GM12878 (cell line): Measurements from ENCODE around the gene GHRL. TPM values are rescaled to one million over a fixed set of nuclear protein-coding genes. Genes with fewer than 3 reads are reported as not detected.

Source experiments
- ATAC-seq: fragments of 200-7000 bp; cut with Tn5 transposase; 3 replicates; pipeline ENCODE4 v1.9.1; 2020; ENCODE audit warnings: mild to moderate bottlenecking, moderate library complexity
- BruUV-seq: library from RNA; stranded (reverse); fragments of 400-500 nt; replicated peaks from 2 replicates; lab custom pipeline; 2021; lab: Mats Ljungman, UMichigan
- CTCF ChIA-PET: fragments of 300-600 bp; sonication (Branson Sonifier 250); formaldehyde crosslinking; extraction: SDS; loops from one replicate; lab custom pipeline; 2021; ENCODE audit warnings: inconsistent platforms; lab: Yijun Ruan, JAX
- POLR2A ChIA-PET: fragments of 350-600 bp; formaldehyde crosslinking; extraction: SDS; loops from one replicate; lab custom pipeline; 2021; ENCODE audit warnings: inconsistent platforms; lab: Charles Lee
- RAD21 ChIA-PET: fragments of 300-600 bp; sonication (Branson Sonifier 250); formaldehyde crosslinking; loops from one replicate; lab custom pipeline; 2023; ENCODE audit warnings: antibody characterized with exemption; ENCODE audit not compliant: unreplicated experiment; lab: Charles Lee
- SMC1A ChIA-PET: fragments of 300-600 bp; sonication (Branson Sonifier 250); formaldehyde crosslinking; loops from one replicate; lab custom pipeline; 2023; ENCODE audit not compliant: unreplicated experiment, uncharacterized antibody; lab: Charles Lee
- DNase-seq: peaks from one replicate; pipeline ENCODE4 v3.0.0-alpha.2; 2011; ENCODE audit warnings: low read depth, low spot score
- FAIRE-seq: peaks from 3 replicates; lab custom pipeline; 2011; peaks lifted over from hg19 to GRCh38; lab: Jason Lieb, UNC
- H2AFZ ChIP-seq: 2 replicates; pipeline ENCODE4 v1.6.0; 2011; ENCODE audit warnings: low read depth, low read length, control low read depth; ENCODE audit not compliant: control insufficient read depth
- H3K27ac ChIP-seq: 2 replicates; pipeline ENCODE4 v1.5.1; 2011; ENCODE audit warnings: control low read depth; ENCODE audit not compliant: control insufficient read depth, insufficient read depth
- H3K27me3 ChIP-seq, 2 experiments: replicated peaks in 1 of 2; 2 replicates each; pipeline versions ENCODE4 v1.6.0 to v1.6.1; 2011; ENCODE audit warnings: low read length in 1 of 2; ENCODE audit not compliant: control insufficient read depth in 2 of 2, insufficient read depth in 2 of 2
- H3K36me3 ChIP-seq, 2 experiments: 2 replicates each; pipeline ENCODE4 v1.5.1; 2011; ENCODE audit warnings: low read length in 1 of 2; ENCODE audit not compliant: control insufficient read depth in 2 of 2, insufficient read depth in 2 of 2
- H3K4me1 ChIP-seq: 2 replicates; pipeline ENCODE4 v1.6.1; 2011; ENCODE audit warnings: mild to moderate bottlenecking, low read length, moderate library complexity, mixed read lengths; ENCODE audit not compliant: control insufficient read depth, insufficient read depth
- H3K4me2 ChIP-seq: 2 replicates; pipeline ENCODE4 v1.6.0; 2011; ENCODE audit warnings: control low read depth; ENCODE audit not compliant: control insufficient read depth, insufficient read depth
- H3K4me3 ChIP-seq: fragments of 200-600 bp; sonication (generic); 2 replicates; pipeline ENCODE4 v1.5.1; 2016
- H3K79me2 ChIP-seq: 2 replicates; pipeline ENCODE4 v1.6.0; 2011; ENCODE audit warnings: low read length; ENCODE audit not compliant: control insufficient read depth, insufficient read depth
- H3K9ac ChIP-seq: 2 replicates; pipeline ENCODE4 v1.8.0; 2011; ENCODE audit warnings: low read length, control low read depth, mixed read lengths; ENCODE audit not compliant: control insufficient read depth, insufficient read depth
- H3K9me3 ChIP-seq: replicated peaks from 3 replicates; pipeline ENCODE4 v1.5.1; 2011; ENCODE audit warnings: mild to moderate bottlenecking, low read length; ENCODE audit not compliant: control insufficient read depth, insufficient read depth
- H4K20me1 ChIP-seq: 2 replicates; pipeline ENCODE4 v1.6.0; 2011; ENCODE audit not compliant: control insufficient read depth, insufficient read depth
- HDAC6 ChIP-seq: fragments of 200-600 bp; sonication (generic); IDR thresholded peaks from one replicate; pipeline ENCODE4 v1.8.0; 2017; ENCODE audit warnings: antibody characterized with exemption; ENCODE audit not compliant: unreplicated experiment
- NR2C2 ChIP-seq: IDR thresholded peaks from 2 replicates; pipeline ENCODE4 v1.6.1; 2011; ENCODE audit warnings: borderline replicate concordance, low read depth; ENCODE audit not compliant: control insufficient read depth, insufficient read length
- RAD21 ChIP-seq: IDR thresholded peaks from 2 replicates; pipeline ENCODE4 v1.6.1; 2011; ENCODE audit warnings: mild to moderate bottlenecking, low read depth, low read length, moderate library complexity; ENCODE audit not compliant: insufficient read depth
- WGBS: methylation state at CpG from one replicate; pipeline ENCODE4 v1.1.6; 2016; ENCODE audit warnings: low lambda C conversion rate; ENCODE audit not compliant: insufficient replicate concordance, insufficient coverage; ENCODE audit errors: missing lambda C conversion rate; 5-methylcytosine and 5-hydroxymethylcytosine counted together
- in situ Hi-C: fragments of 300-500 bp; cut with MboI; formaldehyde crosslinking; loops from 9 replicates; pipeline ENCODE4 v1.14.3; 2018; ENCODE audit warnings: mixed read lengths
- intact Hi-C: fragments of 100-400 bp; cut with micrococcal nuclease; formaldehyde crosslinking; loops from one replicate; pipeline ENCODE4 v1.14.2; 2022; ENCODE audit not compliant: unreplicated experiment
- polyA plus RNA-seq, 11 experiments: library from polyadenylated mRNA; depleted of rRNA in 4 of 11; unstranded in 6 of 11; stranded (reverse) in 5 of 11; fragments of >200 nt; fragmentation: Nextera tagmentation in 4 of 11; fragmentation: Illumina TruSeq in 1 of 11; extraction: Ambion mirVana in 4 of 11; extraction: Trizol in 1 of 11; gene quantifications; 1 replicate in 1 of 11; 2 replicates in 10 of 11; pipeline versions ENCODE4 v1.2.1 to v1.2.3, GENCODE V29; 2011 to 2016; ENCODE audit warnings: inconsistent platforms in 2 of 11, missing spikeins in 2 of 11, low read depth in 1 of 11
- total RNA-seq, 4 experiments: library from RNA; depleted of rRNA in 3 of 4; stranded (reverse); fragments of >200 nt in 3 of 4; fragmentation: Illumina TruSeq in 1 of 4; extraction: Trizol in 1 of 4; gene quantifications; 2 replicates each; pipeline versions ENCODE4 v1.2.1 to v1.2.3, GENCODE V29; 2013 to 2021
- TF ChIP-seq, protein P1 (sequence below), 3 experiments: IDR thresholded peaks in 2 of 3; conservative IDR thresholded peaks in 1 of 3; 2 replicates each; pipeline ENCODE4 v1.5.1; 2011; ENCODE audit warnings: low read depth in 3 of 3, low read length in 3 of 3, mild to moderate bottlenecking in 3 of 3, control low read depth in 2 of 3, moderate library complexity in 2 of 3, inconsistent platforms in 1 of 3, mixed read lengths in 1 of 3; ENCODE audit not compliant: control insufficient read depth in 2 of 3, insufficient read depth in 1 of 3; ENCODE audit errors: extremely low read depth in 1 of 3
- TF ChIP-seq, protein P2 (sequence below): fragments of 450-650 bp; IDR thresholded peaks from 2 replicates; pipeline ENCODE4 v1.6.1; 2016; ENCODE audit warnings: mild to moderate bottlenecking
- TF ChIP-seq, protein P3 (sequence below): IDR thresholded peaks from 2 replicates; pipeline ENCODE4 v1.6.1; 2011; ENCODE audit warnings: low read depth, low read length, improper control_type of control experiment, borderline replicate concordance
- TF ChIP-seq, protein P4 (sequence below): fragments of 450-650 bp; IDR thresholded peaks from 2 replicates; pipeline ENCODE4 v1.6.1; 2017; ENCODE audit warnings: mild to moderate bottlenecking
- TF ChIP-seq, protein P5 (sequence below): IDR thresholded peaks from 2 replicates; pipeline ENCODE4 v1.6.1; 2012; ENCODE audit warnings: low read depth, low read length, improper control_type of control experiment

Gene GHRL
- total and polyA plus RNA-seq, 10 of the 15 experiments (the other 5 are each of a cell fraction or from before 2014, with no cell fraction given): 0.35 to 2.2 (median 0.88) TPM

DNA sequence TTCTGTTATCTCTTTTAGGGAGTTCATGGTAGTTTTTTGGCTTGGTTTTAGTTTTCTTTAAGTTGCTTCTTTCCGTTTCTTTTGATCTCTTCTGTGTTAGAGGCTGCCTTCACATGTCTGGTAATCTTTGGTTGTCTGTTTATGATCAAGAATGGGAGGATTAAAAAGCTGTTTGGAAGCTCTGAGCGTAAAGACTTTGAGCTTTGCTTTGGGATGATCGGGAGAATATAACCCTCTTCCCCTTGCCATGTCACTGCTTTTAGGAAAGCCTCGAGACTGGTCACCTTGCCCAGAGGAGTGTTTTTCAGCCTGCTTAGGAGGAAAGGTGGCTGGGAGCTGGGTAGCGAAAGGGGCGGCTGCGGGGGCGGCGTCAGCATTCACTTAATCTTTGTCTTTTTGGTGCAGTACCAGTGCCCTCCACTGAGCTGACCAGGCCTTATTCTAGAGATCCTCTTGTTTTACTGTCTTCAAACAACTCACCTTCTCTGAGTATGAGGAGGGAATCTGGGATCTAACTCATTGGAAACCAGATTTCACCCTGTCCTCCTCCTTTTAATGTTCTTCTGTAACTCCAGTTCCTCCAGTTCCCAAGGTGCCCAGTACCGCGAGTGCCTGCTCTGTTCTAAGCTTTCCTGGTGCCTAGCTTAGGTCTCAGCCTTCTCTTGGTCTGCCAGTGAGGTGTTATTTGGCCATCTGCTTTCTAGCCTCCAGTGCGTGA, 28.9 kb downstream of the GHRL start:
- Histone ChIP-seq H3K9ac (no peak overlapping the region), H3K4me1 (no peaks in the 10 kb centered on the region), H4K20me1 (no peaks in the 10 kb centered on the region), H3K4me3 (no peak overlapping the region), H2AFZ (no peak overlapping the region), H3K79me2 (peaks cover 60% of the 10 kb centered on the region), H3K9me3 (no peaks in the 10 kb centered on the region), H3K27ac (no peak overlapping the region), H3K36me3 (peaks cover 11 to 31% of the 10 kb centered on the region in 2 experiments; a peak in 3 of 4 replicates), H3K4me2 (peak overlapping the region; percentile 22; the same call in 1 of the 2 replicates), H3K27me3 (no peaks in the 10 kb centered on the region)
- CTCF ChIA-PET: interaction anchor here (0.6 to 2.2 kb wide), 10 partner anchors 10 to 231 kb away, joined by 3 to 9 read pairs (median 5); partner anchors contain the start of gene GHRL
- intact Hi-C loops (no loop called here), in situ Hi-C loops (no loop called here)
- no TSS peak for BruUV-seq
- RAD21 ChIA-PET: interaction anchor here (1.0 to 1.7 kb wide), 3 partner anchors 9 to 57 kb away, joined by 3 to 8 read pairs (median 5); partner anchors contain the start of genes SEC13 and TATDN2
- no peak for FAIRE-seq
- TF ChIP-seq NR2C2 (no peak), RAD21 (0 out of 2 replicates have a peak, but pooled peaks have one; percentile 9), HDAC6 (no peak)
- TF ChIP-seq, protein P1, sequence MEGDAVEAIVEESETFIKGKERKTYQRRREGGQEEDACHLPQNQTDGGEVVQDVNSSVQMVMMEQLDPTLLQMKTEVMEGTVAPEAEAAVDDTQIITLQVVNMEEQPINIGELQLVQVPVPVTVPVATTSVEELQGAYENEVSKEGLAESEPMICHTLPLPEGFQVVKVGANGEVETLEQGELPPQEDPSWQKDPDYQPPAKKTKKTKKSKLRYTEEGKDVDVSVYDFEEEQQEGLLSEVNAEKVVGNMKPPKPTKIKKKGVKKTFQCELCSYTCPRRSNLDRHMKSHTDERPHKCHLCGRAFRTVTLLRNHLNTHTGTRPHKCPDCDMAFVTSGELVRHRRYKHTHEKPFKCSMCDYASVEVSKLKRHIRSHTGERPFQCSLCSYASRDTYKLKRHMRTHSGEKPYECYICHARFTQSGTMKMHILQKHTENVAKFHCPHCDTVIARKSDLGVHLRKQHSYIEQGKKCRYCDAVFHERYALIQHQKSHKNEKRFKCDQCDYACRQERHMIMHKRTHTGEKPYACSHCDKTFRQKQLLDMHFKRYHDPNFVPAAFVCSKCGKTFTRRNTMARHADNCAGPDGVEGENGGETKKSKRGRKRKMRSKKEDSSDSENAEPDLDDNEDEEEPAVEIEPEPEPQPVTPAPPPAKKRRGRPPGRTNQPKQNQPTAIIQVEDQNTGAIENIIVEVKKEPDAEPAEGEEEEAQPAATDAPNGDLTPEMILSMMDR (IDR thresholded peaks at IDR 0.05 in 2 of 3, conservative IDR thresholded peaks at IDR 0.05 in 1 of 3; ENCODE audit: control insufficient read depth in 2 of 3, extremely low read depth in 1 of 3, insufficient read depth in 1 of 3, low read depth in 3 of 3, low read length in 3 of 3): peak in 2 of 3 experiments; percentile 40 to 47; a peak in 3 of 6 replicates
- TF ChIP-seq, protein P2, sequence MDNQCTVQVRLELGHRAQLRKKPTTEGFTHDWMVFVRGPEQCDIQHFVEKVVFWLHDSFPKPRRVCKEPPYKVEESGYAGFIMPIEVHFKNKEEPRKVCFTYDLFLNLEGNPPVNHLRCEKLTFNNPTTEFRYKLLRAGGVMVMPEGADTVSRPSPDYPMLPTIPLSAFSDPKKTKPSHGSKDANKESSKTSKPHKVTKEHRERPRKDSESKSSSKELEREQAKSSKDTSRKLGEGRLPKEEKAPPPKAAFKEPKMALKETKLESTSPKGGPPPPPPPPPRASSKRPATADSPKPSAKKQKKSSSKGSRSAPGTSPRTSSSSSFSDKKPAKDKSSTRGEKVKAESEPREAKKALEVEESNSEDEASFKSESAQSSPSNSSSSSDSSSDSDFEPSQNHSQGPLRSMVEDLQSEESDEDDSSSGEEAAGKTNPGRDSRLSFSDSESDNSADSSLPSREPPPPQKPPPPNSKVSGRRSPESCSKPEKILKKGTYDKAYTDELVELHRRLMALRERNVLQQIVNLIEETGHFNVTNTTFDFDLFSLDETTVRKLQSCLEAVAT: 0 out of 2 replicates have a peak, but pooled peaks have one; percentile 46
- TF ChIP-seq, protein P3, sequence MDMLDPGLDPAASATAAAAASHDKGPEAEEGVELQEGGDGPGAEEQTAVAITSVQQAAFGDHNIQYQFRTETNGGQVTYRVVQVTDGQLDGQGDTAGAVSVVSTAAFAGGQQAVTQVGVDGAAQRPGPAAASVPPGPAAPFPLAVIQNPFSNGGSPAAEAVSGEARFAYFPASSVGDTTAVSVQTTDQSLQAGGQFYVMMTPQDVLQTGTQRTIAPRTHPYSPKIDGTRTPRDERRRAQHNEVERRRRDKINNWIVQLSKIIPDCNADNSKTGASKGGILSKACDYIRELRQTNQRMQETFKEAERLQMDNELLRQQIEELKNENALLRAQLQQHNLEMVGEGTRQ: no peak
- TF ChIP-seq, protein P4, sequence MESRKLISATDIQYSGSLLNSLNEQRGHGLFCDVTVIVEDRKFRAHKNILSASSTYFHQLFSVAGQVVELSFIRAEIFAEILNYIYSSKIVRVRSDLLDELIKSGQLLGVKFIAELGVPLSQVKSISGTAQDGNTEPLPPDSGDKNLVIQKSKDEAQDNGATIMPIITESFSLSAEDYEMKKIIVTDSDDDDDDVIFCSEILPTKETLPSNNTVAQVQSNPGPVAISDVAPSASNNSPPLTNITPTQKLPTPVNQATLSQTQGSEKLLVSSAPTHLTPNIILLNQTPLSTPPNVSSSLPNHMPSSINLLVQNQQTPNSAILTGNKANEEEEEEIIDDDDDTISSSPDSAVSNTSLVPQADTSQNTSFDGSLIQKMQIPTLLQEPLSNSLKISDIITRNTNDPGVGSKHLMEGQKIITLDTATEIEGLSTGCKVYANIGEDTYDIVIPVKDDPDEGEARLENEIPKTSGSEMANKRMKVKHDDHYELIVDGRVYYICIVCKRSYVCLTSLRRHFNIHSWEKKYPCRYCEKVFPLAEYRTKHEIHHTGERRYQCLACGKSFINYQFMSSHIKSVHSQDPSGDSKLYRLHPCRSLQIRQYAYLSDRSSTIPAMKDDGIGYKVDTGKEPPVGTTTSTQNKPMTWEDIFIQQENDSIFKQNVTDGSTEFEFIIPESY: peak; percentile 92
- TF ChIP-seq, protein P5, sequence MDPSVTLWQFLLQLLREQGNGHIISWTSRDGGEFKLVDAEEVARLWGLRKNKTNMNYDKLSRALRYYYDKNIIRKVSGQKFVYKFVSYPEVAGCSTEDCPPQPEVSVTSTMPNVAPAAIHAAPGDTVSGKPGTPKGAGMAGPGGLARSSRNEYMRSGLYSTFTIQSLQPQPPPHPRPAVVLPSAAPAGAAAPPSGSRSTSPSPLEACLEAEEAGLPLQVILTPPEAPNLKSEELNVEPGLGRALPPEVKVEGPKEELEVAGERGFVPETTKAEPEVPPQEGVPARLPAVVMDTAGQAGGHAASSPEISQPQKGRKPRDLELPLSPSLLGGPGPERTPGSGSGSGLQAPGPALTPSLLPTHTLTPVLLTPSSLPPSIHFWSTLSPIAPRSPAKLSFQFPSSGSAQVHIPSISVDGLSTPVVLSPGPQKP: no peak
- POLR2A ChIA-PET: interaction anchor here (0.7 to 1.4 kb wide), 5 partner anchors 9 to 21 kb away, joined by 3 read pairs; partner anchors contain the start of gene TATDN2
- peak; percentile 90 for ATAC-seq
- SMC1A ChIA-PET: interaction anchor here (0.8 to 2.5 kb wide), 5 partner anchors 9 to 49 kb away, joined by 3 to 5 read pairs (median 3); partner anchors contain the start of gene TATDN2
- 85% methylated on average over 12 of the region's 12 CpGs for WGBS
- DNase-seq: no peak
